Measurements from ENCODE around the gene TENT5C.

The TENT5C gene

DNA sequence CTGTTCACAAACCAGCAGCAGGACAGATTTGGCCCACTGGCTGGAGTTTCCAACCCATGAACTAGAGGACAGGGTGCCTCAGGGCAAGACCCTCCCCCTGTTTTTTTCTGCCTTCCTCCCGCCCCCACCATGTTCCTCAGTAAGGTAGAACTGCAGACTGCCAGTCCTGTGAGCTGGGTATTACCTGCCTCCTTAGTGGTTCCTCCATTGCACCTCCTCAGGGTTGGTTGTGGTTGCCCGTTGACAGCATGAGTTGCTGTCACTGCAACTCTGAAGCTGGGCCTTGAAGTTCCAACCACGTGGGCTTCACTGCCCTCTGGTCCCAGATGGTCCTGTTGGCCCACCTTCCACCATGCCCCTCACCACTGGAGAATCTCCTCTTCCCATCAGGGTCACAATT, 28.8 kb downstream of the TENT5C start:
- no peak for DNase-seq

DNA sequence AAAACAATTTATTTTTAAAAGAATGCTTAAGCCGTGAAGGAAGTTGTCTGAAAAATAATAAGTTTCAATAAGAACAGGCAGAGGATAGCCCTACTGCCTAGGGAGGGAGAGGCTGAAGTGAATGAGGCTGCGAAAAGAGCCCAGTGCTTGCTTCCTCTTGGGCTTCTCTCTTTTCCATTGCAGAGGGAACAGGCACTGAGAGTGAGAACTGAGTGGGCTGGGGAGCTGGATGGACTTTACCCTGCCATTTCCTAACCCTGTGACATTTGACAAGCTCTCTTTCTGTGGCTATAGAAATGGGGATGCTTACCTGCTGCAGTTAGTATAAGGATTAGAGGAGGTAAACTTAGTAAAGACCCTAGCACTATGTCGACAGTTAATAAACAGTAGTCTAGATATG, 30.0 kb downstream of the TENT5C start:
- no peak for DNase-seq

DNA sequence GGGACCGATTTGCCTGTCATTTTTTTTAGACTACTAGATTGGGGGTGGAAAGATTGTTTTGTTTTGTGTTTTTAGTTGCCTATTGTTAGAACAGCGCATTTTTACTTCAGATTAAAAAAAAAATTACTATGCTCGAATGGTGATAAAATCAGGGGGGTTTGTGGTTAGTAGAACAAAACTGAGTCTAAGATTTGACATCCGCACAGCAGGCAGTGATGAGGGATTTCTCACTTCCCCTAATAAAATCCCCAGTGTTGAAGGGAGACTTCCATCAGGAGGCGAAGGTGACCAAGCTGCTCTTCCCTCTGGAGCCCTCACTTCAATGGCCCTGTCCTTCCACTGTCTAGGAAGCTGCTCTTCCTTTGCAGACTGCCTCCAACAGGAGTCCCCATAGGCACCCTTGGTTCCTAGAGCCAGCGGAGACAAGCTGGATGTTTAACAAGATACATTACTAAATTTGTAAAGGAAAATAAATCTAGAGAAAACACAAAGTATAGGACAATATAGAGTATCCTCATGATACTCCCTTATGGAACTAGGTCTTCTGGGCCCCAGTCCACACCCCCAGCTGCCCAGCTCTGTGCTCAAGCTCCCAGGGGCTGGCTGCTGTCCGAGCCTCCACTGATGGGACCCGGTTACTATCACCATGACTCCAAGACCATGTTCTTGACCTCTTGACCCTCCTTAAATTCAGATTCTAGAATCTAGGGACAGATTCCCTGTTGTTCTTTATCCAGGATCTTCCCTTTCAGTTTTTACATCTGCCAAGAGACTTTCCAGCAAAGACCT, 31.0 kb downstream of the TENT5C start:
- no peak for DNase-seq

DNA sequence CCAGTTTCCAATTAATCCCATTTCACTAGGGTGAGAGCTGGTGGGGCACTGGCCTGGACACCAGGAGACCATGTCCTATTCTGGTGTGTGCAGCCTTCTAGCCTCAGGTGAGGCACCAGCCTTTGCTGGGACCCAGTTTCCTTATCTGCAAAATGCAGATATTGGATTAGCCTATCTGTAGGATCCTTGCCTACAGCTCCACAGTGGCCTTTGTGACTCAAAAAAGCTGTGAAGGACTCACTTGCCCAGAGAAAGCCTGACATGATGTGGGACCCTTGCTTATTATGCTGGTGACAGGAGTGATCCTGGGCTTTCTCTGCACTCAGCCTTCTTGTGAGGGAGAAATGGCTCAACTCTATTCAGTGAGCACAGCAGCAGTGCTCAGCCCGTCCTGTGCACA, 32.3 kb downstream of the TENT5C start:
- no peak for DNase-seq

DNA sequence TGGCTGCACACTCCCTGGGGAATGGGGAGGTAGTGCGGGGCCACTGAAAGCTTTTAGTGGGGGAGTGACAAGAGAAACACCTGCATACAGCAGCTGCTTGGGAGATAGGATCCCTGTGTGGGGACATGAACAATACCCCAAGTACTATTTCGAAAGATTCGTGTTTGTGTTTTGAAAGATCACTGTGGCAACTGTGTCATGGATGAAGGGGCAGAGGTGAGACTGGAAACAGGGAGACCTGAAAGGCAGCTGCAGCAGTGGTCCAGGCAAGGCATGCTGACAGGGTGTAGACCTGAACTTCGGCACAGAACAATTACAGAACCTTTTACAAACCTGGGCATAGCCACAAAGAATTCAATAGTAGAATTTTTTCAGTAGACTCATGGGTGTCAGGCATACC, 32.9 kb downstream of the TENT5C start:
- DNase-seq: no peak

DNA sequence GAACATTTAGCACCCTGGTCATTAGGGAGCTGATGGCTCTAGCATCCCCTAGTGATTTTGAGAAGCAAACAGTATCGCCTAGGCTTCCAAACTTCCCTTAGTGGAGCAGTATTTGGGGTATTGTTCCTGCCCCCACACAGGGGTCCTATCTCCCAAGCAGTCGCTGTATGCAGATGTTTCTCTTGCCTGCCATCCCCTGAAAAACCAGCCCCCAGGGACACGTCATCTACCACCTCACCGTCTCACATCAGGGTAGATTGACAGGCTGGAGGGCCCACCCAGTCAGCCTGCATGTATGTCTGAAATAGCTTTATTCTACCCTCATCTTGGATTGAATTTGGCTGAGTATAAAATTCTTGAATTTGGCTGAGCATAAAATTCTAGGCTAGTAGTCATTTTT, 33.9 kb downstream of the TENT5C start:
- DNase-seq: no peak

DNA sequence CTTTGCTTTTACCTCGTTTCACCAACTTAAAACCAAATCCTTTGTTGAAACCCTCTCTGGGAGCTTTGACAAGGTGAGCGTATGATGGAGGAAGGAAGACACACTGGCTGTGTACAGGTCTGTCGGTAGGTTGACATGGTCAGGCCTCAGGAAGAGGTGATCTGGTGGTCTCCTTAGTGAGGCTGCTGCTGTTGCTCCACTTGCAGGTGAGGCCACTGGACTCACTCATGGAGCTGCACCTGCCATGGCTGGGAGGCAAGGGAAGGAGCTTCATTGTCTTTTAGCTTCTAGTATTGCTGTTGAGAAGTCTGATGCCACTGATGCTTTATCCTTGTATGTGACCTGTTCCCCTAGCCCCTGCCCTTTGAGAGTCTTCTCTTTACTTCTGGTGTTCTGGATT, 35.7 kb downstream of the TENT5C start:
- DNase-seq: no peak

DNA sequence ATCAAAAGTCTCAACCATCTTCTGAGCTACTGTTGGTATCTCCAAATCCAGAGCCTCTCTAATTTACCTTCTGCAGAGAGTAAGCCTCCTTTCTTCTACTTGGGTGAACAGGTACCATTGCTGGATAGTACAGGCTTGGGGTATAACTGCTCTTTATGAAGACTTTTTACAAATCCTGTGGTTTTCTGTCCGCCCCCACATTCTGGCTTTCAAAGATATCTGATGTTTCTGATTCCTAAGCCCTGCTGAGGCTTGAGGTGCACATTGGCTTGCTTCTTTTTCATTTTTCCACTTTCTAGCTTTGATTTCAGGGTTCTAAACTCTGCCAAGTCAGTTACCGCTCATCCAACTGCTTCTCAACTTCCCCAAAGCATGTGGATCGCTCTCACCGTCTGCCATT, 37.1 kb downstream of the TENT5C start:
- no peak for DNase-seq

DNA sequence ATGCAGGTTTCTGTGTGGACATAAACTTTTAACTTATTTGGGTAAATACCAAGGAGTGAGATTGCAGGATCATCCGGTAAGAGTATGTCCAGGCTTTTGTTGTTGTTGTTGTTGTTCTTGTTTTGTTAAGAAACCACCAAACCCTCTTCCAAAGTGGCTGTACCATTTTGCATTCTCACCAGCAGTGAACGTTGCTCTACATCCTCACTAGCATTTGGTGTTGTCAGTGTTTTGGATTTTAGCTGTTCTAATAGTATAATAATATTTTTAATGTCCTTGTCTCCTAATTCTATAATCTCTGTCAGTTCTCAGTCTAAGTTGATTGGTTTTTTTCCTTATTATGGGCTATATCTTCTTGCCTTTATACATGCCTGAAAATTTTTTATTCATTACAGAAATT, 37.8 kb downstream of the TENT5C start:
- no peak for DNase-seq

DNA sequence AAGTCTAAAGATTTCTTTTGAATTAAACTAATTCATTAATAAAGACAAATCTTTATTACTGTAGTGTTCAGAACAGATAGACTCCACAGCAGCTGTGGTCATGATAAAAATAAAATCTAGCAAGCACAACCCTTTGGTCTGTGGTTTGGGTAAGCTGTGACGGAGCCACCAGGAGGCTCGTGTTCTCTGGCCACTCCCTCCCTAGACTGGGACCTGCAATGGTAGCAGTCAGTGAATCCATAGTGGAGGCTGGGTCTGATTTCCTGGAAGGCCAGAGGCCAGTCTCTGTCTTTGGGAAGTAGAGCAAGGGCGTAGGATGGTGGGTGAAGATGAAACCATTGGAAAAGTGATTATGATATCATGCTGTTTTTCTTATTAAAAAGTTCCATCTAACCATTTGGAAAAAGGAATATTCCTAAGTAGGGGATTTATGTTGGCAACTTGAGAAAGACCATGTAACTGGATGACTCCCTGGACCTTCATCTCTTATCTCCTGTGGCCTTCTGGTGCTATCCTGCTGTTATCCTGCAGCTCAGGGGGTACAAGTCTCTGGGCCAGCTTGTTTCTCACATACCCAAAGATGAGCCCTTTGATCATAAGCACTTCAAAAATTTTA, 39.0 kb downstream of the TENT5C start:
- DNase-seq: no peak

DNA sequence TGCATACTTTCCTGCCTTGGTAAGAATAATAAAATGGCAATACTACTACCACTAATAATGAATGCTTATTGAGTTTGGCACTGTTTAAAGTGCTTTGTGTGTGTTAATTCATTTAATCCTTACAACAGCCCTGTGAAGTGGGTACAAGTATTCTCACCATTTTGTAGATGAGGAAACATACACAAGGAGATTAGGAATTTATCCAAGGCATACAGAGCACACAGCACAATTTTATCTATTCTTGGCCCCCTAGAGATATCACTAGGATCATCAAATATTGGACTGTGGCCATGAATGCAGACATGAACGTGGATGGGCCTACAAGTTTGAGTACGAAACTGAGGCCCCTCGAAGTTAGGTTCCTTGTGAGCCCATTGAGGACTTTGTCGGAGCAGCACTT, 39.5 kb downstream of the TENT5C start:
- DNase-seq: no peak

DNA sequence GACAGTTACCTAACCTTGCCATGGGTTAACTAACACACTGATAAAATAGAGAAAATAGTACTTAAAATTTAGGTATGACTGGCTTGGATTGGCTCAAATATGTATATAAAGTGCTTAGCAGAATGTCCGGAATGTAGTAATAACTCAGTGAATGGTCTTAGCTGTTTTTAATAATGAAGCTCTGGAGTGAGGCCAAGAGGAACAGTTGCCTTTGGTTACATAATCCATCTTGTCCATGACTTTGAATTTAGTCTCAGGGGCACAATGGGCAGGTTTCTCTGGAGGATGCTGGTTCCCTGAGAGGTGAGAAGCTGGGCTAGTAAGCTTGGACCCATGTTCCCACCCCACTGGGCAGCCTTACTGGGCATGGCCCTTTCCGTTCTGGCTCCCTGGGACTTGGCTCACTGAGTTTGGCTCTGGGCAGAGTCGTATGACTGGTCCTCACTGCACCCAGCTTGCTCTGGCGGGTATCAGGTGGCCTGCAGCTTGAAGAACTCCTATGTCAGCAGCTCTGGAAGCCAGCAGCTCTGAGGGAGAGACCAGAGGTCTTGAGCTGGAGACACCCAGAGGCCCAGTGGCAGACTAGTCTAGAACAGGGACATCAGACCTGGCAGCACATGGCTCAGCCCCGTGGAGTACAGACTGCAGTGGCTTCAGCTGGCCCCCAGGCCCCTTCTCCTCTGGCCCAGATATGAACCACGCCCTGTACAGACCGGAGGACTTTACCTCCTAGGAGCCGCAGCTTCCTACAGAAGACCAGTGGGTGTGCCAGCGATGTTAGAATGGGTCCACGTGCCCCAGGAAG, 40.4 kb downstream of the TENT5C start:
- DNase-seq: no peak

DNA sequence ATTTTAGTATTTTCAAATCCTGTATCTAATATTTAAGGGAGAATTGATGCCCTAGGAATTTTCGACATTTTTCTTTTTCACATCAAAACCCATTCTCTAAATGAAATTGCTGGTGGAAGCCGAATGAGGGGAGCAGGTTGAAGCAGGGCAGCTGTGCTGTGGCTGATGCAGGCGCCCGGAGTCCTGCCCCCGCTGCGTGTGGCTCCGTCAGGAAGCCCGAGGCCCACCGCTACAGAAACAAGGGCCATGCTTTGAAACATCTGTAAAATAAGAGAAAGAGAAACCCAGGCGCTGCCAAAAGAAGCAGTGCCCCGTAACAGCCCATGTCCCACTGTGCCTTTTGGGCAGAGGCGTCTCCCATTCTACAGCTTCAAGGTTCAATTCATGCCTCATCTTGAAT, 41.1 kb downstream of the TENT5C start:
- no peak for DNase-seq

DNA sequence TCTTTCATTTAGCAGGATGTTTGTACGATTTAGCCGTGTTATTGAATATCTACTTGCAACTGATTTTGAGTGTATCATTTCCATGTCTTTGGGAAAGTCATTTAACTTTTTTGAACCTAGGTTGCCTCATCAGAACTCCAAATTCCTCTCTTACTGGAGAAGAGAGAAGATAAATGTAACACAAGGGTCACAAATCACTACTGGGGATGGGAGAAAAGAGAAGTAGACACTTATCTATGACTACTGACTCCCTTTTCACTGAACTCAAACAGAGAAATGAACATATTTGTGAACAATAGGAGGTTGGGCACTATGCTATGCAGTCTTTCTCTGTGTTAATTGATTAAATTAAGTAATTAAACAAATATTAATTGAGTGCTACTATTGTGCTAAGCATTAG, 42.2 kb downstream of the TENT5C start:
- no peak for DNase-seq

DNA sequence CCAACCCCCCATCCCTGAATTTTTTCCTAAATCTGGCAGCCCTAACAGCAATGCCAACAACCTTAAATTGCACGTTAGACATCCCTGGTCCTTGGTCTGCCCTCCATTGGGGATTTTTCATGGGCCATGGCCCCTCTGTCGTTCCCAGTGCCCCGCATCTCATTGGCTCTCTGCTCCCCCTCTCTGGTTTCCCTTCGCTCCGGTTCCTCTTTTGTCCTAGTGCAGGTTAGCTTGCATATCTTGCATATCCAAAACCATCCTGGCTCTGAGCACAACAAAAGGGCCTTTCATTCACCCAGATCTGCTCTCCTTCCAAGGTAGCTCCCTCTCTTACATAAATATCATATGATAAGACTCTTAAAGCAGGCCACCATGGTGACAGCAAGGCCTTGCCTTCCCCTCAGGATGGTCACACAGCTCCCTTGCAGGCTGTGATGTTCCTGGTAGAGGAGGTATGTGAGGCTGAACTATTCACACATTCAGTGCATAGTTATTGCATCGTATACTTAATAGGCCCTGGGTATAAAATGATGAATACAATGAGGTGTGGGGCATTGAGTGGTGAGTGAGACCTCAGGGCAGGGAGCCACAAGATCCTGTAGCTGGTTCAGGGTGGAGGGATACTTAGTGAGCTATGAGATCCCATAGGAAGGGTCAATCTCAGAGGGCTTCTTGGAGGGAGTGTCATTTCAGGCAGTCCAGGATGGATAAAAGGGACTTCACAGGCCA, 45.2 kb downstream of the TENT5C start:
- DNase-seq: no peak

DNA sequence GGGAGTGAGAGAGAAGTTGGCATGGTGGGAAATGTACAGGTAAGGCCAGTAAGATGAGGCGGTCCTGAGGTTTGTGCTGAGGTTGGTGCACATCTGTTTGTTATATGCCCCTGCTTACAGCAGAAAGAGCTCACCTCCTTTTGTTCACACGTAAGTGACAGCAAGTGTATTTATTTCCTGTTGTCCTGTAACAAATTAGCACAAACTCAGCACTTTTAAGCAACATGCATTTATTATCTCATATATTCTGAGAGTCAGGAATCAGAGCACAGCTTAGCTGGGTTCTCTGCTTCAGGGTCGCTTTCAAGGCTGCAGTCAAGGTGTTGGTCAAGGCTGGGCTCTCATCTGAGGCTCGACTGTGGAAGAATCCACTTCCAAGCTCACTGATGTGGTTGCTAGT, 45.8 kb downstream of the TENT5C start:
- no peak for DNase-seq

DNA sequence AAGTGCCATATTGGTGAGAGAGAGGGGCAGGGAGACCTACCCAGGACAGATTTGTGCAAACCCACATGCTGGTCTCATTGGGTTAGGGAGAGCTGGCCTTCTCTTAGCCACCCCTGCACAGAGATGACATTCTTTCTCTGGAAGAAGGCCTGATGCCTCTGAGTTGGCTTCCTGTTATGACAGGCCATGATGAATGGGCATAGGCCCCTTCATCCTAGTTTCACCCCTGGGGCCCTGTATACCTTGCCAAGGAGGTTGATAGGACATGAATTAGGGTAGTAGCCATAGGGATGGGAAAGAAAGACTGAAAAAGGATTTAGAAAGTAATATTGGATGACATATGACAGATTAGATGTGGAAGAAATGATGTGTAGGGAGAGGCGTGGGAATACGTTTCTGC, 46.6 kb downstream of the TENT5C start:
- no peak for DNase-seq

DNA sequence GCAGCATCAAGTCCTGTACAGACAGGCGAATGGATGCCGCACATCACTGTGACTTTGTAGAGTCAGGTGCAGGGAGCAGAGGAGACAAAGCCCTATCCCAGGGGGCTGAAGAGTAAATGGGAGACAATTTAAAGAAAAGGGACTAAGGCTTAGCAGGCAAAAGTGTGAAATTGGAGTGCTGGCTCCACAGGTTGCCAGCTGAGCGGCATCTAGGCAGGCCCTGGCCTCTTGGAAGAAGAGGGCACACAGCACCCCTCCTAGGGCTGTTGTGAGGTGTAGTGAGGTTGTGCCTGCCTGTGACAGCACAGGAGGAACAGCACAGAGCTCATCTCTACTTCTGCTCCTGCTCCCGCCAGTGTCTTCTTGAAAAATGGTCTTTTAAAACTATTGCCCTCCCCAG, 47.3 kb downstream of the TENT5C start:
- DNase-seq: no peak

DNA sequence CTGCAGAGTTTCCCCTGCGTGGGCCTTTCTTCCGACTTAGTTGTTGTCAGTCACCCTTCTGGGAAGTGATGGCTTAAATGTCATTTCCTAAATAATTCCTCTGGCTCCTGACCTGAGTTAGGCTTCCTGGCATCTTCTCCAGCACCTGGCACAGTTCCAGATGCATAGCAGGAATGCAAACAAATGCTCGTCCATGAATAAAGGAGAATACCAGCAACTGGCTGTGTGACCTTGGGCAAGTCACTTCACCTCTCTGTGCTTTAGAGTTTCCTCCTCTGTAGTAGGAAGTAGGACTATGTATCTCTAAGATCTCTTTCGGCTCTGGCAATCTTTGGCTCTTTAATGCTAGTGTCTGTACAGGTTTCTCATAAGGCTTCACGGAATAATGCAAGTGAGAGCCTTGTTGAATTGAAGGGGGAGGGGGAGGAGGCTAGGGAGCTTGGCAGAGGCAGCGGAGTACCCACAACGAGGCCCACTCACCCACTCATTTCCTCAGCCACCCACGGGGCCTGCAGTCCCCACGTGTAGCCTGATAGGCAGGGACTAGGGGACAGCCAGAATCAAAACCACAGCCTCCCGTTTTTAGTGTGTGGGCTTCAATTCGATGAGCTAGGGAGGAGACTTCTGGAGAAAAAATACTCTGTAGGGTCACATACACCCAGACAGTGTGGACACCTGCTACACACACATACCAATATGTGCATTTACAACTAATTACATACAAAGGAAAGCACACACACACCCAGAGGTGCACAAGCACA, 48.1 kb downstream of the TENT5C start:
- DNase-seq: no peak

DNA sequence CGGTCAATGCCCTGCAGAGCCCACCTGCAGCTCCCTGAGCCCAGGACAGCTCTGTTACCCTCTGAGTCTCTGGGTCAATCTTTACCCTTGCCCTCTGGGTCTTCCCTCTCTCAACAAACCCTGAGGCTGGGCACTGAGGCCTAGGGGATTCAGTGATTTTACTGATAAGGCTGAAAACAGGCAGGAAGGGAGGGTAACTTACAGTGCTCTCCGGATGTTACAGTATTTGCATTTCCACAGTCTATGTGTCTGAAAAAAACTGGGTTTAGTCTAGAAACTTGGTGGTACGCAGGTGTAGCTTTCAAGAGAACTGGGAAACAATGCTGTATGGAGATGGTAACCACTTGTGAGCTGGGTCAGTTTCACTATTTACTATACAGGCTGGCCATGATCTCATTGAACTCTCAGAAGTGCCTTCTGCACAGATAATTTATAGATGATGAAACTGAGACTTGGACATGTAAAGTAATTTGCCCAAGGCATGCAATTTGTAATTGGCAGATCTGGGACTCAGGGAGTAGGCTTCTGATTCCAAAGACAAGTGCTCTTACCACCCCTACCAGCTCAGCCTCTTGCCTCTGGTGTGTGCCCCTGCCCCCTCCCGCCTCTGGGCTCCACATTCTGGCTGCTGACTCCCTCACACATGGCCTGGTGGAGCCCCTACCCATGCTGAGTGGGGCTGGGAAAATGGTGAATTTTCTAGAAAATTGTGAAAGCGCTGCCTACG, 48.8 kb downstream of the TENT5C start:
- no peak for DNase-seq

DNA sequence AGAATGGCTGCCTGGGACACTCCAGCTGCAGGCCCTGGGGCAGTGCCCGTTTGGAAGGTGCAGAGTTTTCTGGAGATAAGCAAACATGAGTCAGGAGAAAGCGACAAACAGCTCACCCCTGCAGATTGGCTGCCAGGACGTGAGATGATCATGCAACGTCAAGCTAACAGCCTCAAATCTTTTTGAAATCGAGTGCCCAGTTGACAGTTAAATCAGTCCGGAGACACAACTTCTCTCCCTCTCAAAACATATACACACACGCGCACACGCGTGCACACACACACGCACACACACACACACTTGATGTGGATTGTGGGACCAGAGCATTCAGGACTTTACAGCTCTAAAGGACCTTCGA, 49.4 kb downstream of the TENT5C start:
- DNase-seq: no peak

All from hypothalamus (tissue), 51 donors.